Ammon's horn (tissue), 1 donor: ENCODE results near the gene CNTN2.

ENCODE experiments used
- DNase-seq: peaks from one replicate; pipeline ENCODE4 v3.0.0-alpha.2; 2016; ENCODE audit warnings: low spot score

The CNTN2 gene

DNA sequence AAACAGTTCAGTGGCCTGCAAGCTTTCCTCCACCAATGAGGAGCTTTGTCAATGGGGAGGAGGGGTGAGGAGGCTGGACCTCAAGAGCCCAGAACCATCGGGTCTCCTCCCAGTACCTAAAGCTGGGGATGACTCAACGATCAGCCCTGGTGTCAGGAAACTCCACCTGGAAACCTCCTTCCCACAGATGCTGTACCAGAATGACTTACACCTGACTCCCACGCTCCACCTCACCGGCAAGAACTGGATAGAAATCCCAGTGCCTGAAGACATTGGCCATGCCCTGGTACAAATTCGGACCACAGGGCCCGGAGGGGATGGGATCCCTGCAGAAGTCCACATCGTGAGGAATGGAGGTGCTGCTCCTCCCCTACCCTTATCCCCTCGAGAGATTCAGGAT lies 29.9 kb downstream of the CNTN2 start:
- DNase-seq: no peak

DNA sequence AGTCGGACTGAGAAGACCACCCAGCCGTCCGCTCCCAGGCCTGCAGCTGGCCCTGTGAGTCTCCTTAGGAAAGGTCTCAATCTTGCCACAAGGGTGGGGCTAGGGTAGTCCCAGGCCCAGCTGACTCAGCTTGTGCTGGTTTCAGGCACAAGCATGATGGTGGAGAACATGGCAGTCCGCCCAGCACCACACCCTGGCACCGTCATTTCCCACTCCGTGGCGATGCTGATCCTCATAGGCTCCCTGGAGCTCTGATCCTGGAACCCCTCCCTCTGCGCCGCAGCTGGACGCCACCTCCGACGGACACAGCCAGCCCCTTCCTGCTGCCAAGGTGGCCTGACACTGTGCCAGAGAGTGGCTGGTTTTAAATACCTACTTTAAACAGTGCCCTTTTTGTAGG lies 30.5 kb downstream of the CNTN2 start:
- DNase-seq: no peak

DNA sequence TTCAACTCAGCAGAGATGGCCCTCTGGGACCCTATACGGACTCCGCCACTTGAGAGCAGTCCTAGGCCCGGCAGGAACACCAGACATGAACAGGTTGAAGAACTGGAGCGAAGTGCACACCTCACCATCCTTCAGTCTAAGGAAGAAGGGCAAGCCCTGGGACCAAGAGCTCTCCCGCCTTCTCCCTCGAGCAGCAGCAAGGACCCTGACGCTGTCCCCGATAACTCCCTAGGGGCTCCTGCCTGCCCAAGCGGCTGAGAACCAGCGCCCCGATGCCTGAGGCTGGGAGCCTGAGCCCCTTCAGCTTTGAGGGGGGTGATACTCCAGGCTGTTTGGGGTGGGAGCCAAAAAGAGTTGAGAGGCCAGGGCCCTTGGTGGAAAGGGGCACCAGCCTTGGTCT lies 31.1 kb downstream of the CNTN2 start:
- DNase-seq: no peak

DNA sequence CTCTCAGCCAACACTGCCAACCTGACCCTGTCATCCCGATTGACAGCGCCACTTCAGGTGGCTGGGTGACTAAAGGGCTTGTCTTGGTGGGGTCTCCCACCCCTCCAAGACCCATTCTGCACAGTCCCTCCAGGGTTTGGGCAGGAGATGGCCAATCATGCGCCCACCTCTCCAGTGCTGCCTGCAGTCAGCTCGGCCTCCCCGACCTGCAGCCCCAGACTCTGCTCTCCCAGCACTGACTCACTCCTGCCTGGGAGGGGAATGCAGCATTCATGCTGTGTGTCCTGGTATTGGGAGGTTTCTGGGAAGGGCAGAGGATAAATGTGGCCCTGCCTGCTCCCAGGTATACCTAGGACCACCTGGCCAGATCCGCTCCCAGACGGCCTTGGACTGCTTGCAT lies 31.5 kb downstream of the CNTN2 start:
- no peak for DNase-seq

DNA sequence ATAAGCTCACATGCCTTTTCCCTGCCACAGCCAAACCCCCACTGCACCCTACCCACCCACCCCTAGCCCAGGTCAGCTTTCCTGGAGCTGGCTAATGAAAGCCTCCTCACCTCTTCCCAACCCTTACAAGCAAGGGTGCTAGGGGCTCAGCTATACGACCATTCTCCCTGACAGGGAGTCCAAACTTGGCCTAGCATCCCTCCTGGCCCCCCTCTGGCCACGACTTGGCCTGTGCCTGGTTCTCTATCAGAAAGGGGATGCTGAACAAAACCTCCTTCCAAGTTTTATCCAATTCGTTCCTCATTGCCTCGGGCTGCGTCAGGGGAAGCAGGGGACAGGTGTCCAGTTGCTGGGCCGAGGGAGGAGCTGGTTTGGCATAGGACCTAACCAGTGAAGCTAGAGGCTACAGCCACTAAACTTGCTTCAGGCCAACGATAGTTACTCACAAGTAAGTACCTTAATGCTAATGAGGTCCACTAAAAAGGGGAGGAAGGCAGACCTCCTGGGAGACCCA lies 32.7 kb downstream of the CNTN2 start:
- no peak for DNase-seq

DNA sequence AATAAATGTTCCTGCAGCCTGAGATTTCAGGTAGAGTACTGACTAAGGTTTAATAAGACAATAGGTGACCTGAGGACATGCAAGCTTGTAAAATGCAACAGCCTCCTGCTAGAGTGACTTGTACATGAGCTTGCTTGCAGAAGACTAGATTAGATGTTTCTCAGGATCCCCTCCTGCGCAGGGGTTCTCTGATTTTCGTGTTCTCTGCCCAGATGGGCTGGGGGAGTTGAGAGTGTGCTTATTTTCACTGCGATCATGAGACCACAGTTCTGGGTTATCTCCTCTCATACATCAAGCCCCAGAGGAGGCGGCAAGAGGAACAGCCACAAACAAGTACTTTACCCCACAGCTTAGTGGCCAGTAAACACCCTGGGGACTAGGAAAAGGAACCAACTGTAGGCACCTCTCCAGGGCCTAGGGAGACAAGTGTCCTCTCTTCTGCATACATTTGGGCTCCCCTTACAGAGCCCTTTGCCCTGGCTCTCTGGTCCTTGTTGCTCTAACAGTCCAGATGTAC lies 33.3 kb downstream of the CNTN2 start:
- DNase-seq: no peak

DNA sequence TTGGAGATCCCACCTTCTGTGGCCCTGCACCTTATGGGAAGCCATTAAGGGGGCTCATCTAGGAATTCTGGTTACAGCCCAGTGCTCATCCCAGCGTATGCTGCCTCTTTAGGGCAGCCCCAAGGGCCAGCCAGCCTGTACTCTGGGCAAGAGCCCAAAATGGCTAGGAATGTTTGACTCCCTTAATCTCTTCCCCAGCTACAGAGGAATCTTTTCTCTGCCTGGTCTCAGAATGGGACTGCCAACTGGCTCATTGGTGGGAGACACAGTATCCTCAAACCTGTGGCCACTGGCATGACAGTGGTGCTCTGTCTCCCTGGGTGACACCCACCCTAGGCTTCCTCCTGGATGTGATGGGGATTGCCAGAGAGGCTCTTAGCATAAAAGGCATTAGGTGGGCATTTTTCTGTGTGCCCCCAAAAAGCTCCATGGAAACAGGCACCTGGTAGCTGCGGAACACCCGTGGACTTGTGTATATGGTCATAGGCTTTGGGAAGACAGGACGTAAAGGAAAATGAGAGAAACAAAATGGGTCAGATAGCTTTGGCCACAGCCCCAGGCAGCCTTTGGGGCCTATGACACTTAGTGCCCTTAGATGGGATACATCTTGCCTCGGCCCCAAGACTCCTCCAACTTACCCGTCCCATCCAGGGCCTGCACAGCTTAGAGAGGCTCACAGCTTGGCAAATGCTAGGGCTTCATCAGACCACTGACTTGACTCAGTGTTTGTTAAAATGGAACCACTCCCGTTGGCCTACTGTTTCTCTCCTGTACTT lies 34.3 kb downstream of the CNTN2 start:
- no peak for DNase-seq

DNA sequence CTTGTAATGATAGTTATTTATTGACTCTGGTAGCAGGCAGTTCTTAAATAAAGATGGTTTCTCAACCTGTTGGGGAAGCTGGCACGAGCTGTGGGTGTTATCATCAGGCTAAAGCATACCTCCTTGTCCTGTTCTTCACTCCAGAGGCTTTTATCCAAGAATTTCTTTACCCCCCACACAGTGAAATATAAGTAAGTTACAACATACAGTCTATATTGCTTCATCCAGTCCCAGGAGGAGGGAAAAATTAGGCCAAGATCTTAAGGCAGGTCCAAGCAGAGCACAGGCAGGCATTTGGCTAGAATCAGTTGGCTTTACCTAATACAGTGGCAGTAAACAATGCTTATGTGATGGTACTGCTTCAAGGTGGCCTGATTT lies 34.9 kb downstream of the CNTN2 start:
- no peak for DNase-seq

DNA sequence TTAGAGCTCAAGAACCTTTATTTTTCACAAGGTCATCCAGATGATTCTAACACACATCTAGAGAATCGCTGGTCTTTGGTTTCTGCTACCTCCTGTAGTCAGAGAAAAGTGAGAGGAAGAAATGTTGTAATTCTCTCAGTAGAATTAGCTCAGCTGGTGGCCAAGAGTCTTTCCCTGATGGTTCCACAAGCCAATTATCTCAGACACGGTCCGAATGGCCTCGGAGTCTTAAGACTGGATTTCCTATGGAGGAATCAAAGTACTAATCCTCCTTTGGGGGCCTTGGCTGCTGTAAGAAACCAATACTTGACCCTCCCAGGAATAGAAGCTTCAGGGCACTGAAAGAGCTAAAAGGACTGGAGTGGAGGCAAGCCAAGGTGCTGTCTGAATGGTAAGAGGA lies 39.4 kb downstream of the CNTN2 start:
- DNase-seq: no peak

DNA sequence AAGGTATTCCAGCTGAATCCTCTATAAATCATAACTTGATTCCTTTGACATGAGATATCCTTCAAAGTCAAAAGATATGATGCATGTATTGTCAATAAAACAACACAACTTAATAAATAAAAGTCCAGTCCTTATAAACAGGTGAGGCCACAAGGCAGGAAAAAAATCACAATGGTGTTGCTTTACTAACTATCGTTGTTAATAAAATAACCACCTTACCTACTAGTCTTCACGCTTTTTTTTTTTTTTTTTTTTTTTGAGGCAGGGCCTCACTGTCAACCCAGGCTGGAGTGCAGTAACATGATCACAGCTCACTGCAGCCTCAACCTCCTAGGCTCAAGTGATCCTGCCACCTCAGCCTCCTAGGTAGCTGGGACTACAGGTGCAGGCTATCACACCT lies 41.3 kb downstream of the CNTN2 start, which contains the start of gene TMEM81:
TMEM81 (minus strand) TSS at position 101 of the 400 bp plus-strand sequence. CDS start 140 bp downstream, outside the sequence.
- no peak for DNase-seq

DNA sequence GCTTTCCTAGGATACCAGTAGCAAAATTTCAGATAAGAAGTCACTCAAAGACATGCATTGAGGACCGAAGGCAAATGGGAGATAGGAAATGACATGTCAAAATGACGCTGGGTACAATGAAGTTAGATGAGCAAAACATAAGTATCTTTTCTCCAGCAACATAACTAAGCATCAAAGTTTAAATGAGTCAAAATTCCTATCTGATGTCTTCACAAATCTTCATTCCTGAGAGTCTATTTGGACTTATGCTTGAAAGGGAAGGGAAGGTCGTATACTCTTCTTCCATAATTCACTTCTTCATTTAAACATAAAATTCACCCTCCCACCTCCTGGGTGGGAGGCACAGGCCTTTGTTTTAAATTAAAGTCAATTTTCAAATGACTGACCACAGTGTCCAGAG lies 45.3 kb downstream of the CNTN2 start:
- no peak for DNase-seq

DNA sequence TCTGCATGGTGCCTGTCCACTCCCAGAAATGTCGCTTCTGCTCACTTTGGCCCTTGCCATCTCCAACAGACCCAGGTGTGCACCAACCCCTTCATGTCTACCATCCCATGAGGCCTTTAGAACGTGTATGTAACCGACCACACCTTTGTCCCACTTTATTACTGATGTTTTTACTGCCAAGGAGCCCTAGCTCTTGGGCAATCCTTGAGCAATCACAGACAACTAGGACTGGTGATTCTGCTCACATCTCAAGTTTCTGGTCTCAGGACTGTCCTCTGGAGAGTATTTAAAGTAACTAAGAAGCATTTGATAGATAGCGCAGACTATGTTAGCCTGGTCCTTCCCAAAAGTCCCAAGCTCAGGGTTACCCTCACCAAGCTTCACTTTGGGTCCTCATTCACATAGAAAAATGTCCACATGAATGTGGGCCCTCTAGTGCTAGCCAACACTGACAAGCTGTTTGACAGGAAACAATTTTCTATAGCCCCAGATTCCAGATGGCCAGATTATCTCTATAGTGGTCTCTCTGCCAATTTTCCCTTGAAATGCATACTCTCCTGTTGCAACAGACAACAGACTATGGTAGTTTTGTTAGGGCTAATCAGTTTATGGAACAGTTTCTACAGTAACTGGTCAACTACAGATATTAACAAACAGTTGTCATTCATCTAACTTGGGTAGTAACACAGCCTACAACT lies 48.2 kb downstream of the CNTN2 start:
- DNase-seq: no peak

DNA sequence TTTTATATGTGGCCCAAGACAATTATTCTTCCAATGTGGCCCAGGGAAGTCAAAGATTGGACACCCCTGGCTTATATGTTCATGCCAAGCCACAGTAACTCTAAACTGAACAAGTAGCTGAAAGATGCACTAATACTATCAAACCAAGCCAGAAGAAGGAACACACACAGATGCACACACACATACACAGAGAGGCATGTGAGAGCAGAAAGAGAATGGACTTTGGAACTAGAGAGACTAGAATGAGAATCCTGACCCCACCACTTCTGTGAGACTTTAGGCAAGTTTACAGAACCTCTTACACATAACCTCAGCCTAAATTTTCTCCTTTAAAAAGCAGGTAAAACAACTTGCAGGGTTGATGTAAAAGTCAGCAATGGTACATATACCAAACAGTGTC lies 52.4 kb downstream of the CNTN2 start:
- DNase-seq: no peak

DNA sequence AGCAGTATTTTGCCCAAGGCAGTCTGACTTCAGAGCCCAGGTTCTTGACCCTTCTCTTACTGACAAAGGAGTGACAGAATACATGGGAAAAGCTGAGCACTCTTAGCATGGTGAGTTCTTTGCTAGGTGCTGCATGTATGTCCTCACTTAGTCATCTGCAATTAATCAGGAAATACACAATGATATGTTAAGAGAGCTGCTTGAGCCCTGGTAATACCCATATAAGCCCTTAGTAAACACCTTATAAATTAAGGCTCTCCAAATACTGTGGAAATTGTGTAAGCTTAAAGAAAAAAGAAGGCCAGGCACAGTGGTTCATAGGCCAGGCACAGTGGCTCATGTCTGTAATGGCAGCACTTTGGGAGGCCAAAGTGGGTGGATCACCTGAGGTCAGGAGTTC lies 55.2 kb downstream of the CNTN2 start:
- no peak for DNase-seq

DNA sequence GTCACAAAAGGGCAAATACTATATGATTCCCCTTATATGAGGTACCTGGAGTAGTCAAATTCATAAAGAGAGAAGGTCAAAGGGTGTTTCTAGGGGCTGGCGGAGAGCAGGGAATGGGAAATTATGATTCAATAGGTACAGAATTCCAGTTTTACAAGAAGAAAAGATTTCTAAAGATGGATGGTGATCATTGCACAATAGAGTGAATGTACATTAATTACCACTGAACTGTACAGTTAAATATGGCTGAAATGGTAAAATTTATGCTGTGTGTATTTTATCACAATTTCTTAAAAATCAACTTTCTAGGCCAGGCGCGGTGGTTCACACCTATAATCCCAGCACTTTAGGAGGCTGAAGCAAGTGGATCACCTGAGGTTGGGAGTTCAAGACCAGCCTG lies 59.4 kb downstream of the CNTN2 start:
- DNase-seq: no peak

DNA sequence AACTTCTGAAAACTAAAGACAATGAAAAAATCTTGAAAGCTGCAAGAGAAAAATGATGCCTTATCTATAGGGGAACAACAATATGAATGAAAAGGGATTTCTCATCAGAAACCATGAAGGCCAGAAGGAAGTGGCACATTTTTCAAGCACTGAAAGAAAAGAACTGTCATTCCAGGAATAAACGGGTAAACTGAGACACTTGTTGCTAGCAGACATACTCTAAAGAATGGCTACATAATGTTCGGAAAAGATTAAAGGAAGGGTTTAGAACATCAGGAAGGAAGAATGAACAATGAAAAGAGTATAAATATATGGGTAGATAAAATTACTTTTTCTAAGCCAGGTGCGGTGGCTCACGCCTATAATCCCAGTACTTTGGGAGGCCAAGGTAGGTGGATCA lies 64.3 kb downstream of the CNTN2 start:
- DNase-seq: no peak

DNA sequence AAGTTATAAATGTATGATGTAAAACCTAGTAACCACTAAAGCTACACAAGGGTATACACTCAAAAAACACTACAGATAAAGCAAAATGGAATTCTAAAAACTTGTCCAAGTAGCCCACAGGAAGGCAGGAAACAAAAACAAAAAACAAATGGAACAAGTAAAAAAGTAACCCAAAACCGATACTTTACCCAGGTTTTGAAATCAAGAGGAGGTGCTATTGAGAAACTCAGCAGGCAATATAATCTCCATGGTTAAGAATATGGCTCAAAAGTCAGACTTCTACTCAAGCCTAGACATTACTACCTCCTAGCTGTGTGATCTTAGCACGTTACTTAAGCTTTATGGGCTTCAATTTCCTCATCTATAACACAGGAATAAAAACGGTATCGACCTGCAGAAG lies 65.5 kb downstream of the CNTN2 start:
- DNase-seq: no peak

DNA sequence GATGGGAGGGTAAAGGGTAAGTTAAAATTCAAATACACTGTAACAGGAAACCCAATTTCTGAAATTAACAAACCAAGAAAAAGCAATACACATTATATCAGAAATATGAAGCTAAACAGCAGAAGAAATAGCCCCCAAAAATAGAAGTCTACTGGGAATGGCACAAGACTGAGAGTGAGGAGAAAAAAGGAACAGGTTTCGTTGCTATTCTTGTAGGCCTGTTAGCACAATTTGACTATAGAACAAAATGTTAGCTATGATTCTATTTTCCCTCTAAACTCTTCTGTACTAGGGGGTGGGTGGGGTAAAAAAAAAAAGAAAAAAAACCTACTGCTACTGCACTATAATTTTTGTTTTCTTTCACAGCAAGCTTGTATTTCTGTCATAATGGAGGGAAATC lies 66.3 kb downstream of the CNTN2 start:
- peak; percentile 39 for DNase-seq

DNA sequence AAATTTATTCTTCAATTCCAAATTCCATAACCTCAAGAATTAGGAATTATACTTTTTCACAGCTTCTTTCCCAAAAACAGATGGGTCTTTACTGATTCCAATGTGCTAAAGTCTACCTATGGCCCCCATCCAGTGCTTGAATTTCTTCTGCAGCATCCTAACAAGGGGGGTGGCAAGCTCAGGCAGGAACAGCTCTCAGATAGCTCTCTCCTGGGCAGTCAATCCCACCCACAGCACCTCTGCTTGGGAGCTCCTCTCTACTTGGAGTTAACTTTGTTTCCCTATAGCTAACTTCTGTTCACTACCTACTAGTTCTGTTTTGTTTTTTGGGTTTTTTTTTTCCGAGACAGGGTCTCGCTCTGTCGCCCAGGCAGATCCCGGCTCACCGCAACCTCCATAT lies 66.7 kb downstream of the CNTN2 start:
- no peak for DNase-seq

DNA sequence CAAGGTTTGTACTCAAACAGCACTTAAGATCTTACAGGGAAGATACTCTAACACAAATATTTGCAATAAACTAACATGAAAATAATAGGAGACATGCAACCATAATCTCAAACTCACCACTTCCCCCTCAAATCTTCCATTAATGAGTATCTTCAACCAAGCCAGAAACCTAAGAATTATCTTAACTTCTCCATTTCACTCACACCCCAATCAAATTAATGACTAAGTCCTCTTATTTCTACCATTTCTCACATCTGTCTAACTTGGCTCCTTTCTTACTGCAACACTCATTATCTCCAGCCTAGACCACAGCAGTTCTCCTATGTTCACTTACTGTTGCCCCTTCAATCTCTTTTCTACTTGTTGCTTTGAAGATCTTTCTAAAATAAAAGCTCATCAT lies 68.3 kb downstream of the CNTN2 start:
- no peak for DNase-seq

DNA sequence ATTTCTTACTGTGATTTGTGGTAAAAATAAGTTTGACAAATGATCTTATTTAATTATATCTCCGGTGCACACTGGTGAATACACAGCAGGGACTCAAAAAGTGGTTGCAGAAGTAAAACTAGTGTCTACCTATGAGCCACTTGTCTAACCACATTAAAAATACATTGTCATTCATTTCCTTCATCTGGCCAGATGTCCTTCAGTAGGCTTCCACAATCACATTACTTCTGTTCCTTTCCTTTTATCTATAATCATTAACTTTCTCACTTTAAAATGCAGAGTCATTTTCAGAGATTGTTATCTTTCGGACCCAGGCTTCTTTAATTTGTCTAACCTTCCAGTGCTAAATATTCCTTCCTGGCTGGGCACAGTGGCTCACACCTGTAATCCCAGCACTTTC lies 75.7 kb downstream of the CNTN2 start:
- no peak for DNase-seq

DNA sequence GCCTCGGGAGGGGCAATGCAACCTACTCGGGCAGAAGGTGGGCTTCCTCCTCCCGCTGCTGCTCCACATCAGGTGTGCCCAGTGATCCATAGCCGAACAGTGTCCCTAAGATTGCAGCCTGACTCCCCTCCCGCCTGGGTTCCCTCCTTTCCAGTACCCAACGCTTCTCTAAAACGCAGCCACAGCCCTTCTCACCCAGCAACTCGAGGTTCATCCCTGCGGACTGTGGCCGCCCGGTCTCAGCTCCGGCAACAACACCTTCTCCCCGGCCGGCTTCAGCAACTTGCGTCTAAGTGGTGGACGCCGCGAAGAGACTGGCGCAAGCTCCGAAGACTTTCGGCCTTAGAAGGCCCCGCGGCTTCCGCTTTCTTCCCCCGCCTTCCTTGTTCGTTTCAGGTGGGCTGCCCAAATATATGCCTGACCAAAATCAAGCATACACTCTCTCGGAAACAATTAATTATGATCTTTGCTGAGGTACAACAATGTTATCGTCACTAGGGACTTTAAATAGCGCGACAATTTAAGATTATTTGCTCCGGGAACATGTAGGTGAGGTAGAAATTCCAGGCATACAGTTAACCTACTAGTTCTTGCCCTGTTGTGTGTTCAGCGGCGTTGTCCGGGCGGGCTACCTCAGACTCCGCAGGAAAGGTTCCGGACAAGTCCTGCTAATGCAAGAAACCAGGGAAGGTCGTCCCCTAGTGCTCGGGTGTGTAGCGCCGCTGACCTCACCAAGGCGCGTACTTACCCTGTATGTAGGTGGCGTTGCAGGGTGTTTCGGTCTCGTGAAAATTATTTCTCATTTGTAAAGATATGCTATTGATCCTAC lies 78.9 kb downstream of the CNTN2 start, which contains the start of gene RBBP5:
RBBP5 (minus strand) TSS at position 319 of the 829 bp plus-strand sequence; CDS start at position 214, 105 bp downstream.
- DNase-seq: peak; percentile 97
